Thyroid gland (tissue), 4 donors: ENCODE results near the gene TBC1D8.

Source experiments
- POLR2A ChIP-seq, 2 donors: fragments of 450-650 bp; IDR thresholded peaks; one replicate each; pipeline ENCODE4 v1.6.1; 2017; ENCODE audit warnings: antibody characterized with exemption in 2 of 2, mild to moderate bottlenecking in 2 of 2, moderate library complexity in 1 of 2
- TF ChIP-seq, protein P1 (sequence below), 6 experiments: fragments of 200-600 bp in 3 of 6; fragments of 450-650 bp in 3 of 6; sonication (generic) in 3 of 6; IDR thresholded peaks; one replicate each; pipeline ENCODE4 v1.5.1; 2016 to 2019; ENCODE audit warnings: antibody characterized with exemption in 6 of 6, mild to moderate bottlenecking in 2 of 6, inconsistent platforms in 1 of 6, moderate library complexity in 1 of 6

DNA sequence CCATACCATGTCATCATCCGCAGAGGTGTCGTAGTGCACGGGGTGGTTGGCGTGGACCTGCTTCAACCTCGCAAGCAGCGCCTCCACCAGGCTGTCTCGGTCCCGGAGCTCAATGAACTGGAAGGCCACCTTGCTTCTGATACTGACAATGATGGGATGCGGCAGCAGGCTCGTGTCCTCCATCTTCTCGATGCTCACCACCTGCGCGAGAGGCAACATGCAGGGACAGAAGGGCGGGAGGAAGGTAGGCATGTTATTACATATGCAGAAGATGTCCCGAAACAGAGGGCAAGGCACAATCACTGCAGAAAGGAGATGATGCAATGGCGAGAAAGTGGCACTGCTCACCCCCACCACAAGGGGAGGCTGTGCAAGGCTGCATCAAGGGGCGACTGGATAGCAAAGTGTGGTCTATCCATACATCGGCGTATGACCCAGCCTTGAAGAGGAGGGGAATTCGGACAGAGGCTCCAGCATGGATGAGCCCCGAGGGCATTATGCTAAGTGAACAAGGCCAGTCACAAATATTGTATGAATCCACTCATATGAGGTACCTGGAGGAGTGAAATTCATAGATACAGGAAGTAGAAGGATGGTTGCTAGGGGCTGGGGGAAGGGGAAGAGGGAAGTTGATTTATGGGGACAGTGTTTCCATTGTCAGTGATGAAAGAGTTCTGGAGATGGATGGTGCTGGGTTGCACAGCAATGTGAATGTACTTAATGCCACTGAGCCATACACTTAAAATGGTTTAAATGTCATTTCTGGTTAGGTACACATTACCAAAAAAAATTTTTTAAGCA lies 112.5 kb downstream of the TBC1D8 start:
- TF ChIP-seq, protein P1, sequence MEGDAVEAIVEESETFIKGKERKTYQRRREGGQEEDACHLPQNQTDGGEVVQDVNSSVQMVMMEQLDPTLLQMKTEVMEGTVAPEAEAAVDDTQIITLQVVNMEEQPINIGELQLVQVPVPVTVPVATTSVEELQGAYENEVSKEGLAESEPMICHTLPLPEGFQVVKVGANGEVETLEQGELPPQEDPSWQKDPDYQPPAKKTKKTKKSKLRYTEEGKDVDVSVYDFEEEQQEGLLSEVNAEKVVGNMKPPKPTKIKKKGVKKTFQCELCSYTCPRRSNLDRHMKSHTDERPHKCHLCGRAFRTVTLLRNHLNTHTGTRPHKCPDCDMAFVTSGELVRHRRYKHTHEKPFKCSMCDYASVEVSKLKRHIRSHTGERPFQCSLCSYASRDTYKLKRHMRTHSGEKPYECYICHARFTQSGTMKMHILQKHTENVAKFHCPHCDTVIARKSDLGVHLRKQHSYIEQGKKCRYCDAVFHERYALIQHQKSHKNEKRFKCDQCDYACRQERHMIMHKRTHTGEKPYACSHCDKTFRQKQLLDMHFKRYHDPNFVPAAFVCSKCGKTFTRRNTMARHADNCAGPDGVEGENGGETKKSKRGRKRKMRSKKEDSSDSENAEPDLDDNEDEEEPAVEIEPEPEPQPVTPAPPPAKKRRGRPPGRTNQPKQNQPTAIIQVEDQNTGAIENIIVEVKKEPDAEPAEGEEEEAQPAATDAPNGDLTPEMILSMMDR (IDR thresholded peaks at IDR 0.05): no peak
- no peak for TF ChIP-seq POLR2A (IDR thresholded peaks at IDR 0.05)
